HG03520 (cell line): ENCODE measurements around the gene RBM15B.
A peak's percentile ranks its signal among the peaks of the same experiment; 100 is the strongest.

Source experiments
- ATAC-seq: cut with Tn5 transposase; IDR thresholded peaks from one replicate; pipeline ENCODE4 v1.9.1; 2021; ENCODE audit warnings: mild to moderate bottlenecking, moderate library complexity; ENCODE audit not compliant: unreplicated experiment

RBM15B gene

GRCh38 chr3:51390246-51391074 is 625 bp upstream of the RBM15B start:
- peak; percentile 4 for ATAC-seq

- peak; percentile 11 for ATAC-seq
Observed at GRCh38 chr3:51391566-51392354, 675 bp downstream of the RBM15B start.

DNA sequence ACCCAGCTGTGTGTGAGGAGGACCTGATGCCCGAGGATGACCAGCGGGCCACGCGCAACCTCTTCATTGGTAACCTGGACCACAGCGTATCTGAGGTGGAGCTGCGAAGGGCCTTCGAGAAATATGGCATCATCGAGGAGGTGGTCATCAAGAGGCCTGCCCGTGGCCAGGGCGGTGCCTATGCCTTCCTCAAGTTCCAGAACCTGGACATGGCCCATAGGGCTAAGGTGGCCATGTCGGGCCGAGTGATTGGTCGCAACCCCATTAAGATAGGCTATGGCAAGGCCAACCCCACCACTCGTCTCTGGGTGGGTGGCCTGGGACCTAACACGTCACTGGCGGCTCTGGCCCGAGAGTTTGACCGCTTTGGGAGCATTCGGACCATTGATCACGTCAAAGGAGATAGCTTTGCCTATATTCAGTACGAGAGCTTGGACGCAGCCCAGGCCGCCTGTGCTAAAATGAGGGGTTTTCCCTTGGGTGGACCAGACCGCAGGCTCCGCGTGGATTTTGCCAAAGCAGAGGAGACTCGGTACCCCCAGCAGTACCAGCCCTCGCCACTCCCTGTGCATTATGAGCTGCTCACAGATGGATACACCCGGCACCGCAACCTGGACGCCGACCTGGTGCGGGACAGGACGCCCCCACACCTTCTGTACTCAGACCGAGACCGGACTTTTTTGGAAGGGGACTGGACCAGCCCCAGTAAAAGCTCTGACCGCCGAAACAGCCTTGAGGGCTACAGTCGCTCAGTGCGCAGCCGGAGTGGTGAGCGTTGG is 1.5 kb downstream of the RBM15B start:
- no peak for ATAC-seq

DNA sequence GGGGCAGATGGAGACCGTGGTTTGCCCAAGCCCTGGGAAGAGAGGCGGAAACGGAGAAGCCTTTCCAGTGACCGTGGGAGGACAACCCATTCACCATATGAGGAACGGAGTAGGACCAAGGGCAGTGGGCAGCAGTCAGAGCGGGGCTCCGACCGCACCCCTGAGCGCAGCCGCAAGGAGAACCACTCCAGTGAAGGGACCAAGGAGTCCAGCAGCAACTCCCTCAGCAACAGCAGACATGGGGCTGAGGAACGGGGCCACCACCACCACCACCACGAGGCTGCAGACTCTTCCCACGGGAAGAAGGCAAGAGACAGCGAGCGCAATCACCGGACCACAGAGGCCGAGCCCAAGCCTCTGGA is 2.0 kb downstream of the RBM15B start:
- no peak for ATAC-seq

GRCh38 chr3:51393564-51393963 is 2.5 kb downstream of the RBM15B start:
- ATAC-seq = no peak

GRCh38 chr3:51394541-51394940 is 3.5 kb downstream of the RBM15B start:
- ATAC-seq = no peak

DNA sequence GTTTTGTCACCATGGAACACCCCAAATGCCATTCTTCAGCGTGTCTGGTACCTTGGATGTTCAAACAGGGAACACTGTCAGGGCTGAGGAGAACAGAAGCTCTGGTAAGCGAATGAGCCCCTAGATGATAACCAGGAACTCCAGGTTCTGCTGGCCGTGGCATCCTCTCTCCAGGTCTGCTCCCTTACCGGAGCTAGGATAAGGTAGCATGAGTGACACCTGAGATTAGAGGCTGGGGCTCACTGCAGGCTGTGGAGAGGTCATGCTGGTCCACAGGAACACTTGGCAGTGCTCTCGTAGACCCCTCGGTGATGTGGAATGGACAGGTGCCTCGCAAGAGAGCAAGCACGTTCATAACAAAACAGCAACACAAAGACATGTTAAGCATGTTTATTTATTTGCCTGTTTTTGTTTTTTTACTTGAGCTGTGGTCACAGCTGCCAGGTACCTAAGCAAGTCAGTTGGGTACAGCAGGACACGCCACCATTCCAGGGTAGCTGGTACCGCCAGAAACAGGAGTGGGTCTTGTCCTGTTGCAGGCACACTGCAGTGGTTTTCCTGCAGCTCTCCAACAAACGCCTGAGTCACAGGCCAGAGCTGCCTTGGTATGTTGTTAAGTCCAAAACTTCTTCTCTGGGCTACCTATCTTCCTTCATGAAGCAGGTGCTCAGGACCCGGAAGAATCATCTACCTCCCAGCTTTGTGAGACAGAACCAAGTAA is 4.6 kb downstream of the RBM15B start:
- no peak for ATAC-seq

GRCh38 chr3:51396401-51396800 is 5.3 kb downstream of the RBM15B start:
- ATAC-seq = no peak

DNA sequence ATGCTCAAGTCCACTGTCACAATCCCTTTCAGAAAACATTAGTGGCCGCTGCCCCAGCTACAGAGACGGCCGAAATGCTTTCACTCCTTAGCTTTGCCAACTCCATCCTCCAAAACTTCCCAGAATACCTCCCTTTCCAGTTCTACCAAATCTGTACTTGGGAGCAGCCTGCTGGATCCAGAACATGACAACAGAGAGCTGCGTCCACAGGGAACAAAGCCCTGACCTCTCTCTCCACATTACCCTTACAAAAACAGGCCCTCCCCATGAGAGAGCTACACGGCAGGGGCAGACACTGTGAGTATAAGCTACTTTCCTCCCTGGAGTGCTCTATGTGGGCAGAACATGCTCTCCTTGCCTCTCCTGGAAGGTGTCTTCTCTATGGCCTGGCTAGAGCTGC is 6.3 kb downstream of the RBM15B start:
- no peak for ATAC-seq

- no peak for ATAC-seq
Observed at GRCh38 chr3:51398595-51399310, 7.7 kb downstream of the RBM15B start.

- ATAC-seq = no peak
Observed at GRCh38 chr3:51400166-51400565, 9.1 kb downstream of the RBM15B start.

DNA sequence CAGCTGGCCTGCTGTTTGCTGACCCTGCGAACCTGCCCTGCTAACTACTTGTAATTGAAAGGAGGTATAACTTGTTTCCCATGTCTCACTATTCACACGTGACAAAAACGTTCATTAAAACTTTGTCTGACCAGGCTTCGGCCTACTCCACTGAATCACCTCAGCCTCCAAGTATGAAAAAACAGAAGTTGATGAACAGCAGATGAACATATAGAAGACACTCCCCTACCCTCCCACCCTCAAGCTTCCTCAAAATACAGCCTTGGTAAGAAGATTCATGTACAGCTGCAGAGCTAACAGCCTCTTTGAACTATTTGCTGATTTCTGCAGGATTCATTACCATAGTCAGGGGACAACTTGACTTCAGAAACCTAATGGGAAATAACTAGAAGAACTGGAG is 10.7 kb downstream of the RBM15B start:
- no peak for ATAC-seq

- no peak for ATAC-seq
Observed at GRCh38 chr3:51403675-51404074, 12.6 kb downstream of the RBM15B start.

DNA sequence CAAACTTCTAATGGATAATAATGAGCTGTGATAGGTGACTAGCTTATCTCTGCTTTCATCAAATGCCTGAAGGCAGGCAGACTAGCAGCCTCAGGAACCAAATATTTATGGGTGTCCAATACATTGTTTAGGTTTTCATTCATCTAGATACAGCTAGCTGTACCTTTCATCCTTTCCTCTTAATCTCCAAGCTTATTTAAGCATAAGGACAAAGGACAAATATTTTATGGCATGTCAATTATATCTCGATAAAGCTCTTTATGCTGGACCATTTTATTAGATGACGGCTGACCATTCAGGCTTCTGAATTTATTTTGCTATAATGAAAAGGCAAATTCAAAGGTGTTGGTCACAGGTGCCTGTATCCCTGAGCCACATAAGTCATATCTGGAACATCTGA is 16.9 kb downstream of the RBM15B start:
- no peak for ATAC-seq

- no peak for ATAC-seq
Observed at GRCh38 chr3:51408813-51409212, 17.7 kb downstream of the RBM15B start.

GRCh38 chr3:51422211-51422610 is 31.1 kb downstream of the RBM15B start:
- no peak for ATAC-seq

DNA sequence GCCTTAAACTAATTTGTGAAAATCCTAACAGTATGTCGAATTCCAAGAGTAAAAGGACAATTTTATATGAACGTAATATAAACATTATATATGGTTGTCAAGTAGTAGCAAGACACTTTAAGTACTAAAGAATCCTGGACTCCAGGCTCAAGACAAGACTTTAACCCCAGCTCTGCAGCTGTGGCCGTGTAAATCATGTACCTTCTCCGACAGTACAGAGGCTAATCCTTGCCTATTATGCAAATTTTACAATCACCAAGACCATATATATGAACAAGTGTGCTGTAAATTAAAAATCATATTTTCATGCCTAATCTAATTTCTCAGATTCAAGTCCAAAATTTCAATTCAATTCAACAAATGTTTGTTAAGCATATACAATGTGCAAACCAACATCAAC is 35.8 kb downstream of the RBM15B start:
- ATAC-seq = no peak

GRCh38 chr3:51429138-51429537 is 38.1 kb downstream of the RBM15B start:
- no peak for ATAC-seq

DNA sequence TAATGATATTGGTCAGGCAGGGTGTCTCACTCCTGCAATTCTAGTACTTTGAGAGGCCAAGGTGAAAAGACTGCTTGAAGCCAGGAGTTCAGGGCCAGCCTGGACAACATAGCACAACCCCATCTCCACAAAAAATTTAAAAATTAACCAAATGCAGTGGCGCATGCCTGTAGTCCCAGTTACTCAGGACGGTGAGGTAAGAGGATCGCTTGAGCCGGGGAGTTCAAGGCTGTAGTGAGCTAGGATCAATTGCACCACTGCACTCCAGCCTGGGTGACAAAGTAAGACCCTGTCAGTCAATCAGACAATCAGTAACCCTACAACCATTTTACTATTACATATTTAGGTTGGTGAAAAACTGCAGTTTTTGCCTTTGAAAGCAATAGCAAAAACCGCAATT is 43.0 kb downstream of the RBM15B start:
- ATAC-seq = no peak

DNA sequence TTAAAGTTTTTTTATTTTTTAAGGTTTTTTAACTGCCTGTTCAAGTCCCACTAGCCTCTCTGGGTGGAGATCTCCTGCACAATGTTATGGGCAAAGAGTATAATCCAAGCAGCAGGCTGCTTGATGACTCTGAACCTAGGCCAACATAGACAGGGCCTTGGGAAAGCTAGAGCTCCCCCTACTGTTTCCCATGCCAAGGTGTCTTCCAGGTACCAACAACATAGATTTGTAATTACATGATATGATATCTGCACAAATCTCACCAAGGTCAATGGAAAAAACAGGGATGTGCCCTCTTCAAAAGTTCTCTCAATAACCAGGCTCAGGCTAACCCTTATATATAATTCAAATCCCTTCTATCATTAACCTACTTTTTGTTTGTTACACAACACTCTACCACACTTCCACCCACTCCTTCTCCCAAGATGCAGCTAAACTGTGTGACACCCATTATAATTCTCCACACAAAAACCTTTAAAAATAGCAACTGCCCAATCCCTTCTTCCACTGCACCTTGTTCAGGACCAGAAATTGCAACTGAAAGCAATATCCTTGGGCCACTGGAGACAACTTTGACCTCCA is 43.8 kb downstream of the RBM15B start:
- no peak for ATAC-seq
